Body of pancreas (tissue), 4 donors: ENCODE results near the gene DAZAP2.

Experiments used
- POLR2A ChIP-seq, 3 donors: fragments of 450-650 bp; IDR thresholded peaks; one replicate each; pipeline ENCODE4 v1.6.1; 2016; ENCODE audit warnings: antibody characterized with exemption in 3 of 3, mild to moderate bottlenecking in 2 of 3
- TF ChIP-seq, protein P1 (sequence below), 7 experiments: fragments of 450-650 bp in 4 of 7; fragments of 200-600 bp in 3 of 7; sonication (generic) in 3 of 7; IDR thresholded peaks; one replicate each; pipeline ENCODE4 v1.5.1; 2016 to 2019; ENCODE audit warnings: antibody characterized with exemption in 7 of 7

DNA sequence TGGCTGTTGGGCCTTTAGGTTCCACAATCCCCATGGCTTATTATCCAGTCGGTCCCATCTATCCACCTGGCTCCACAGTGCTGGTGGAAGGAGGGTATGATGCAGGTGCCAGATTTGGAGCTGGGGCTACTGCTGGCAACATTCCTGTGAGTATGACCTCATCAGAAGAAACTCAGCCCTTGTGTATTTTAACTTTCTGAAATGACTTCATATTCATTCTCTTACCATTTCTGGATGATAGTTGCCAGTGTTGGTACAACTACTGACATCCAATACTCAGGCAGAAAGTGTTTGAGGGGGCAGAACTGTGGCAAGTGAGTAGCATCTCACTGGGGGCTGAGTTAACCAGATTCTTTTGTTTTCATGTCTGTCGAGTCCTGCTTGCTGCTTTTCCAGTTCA, 2.3 kb downstream of the DAZAP2 start:
- TF ChIP-seq, protein P1, sequence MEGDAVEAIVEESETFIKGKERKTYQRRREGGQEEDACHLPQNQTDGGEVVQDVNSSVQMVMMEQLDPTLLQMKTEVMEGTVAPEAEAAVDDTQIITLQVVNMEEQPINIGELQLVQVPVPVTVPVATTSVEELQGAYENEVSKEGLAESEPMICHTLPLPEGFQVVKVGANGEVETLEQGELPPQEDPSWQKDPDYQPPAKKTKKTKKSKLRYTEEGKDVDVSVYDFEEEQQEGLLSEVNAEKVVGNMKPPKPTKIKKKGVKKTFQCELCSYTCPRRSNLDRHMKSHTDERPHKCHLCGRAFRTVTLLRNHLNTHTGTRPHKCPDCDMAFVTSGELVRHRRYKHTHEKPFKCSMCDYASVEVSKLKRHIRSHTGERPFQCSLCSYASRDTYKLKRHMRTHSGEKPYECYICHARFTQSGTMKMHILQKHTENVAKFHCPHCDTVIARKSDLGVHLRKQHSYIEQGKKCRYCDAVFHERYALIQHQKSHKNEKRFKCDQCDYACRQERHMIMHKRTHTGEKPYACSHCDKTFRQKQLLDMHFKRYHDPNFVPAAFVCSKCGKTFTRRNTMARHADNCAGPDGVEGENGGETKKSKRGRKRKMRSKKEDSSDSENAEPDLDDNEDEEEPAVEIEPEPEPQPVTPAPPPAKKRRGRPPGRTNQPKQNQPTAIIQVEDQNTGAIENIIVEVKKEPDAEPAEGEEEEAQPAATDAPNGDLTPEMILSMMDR (IDR thresholded peaks at IDR 0.05) = no peak
- no peak for TF ChIP-seq POLR2A (IDR thresholded peaks at IDR 0.05)
